HL-60 (cell line): Measurements from ENCODE around the gene TYRP1.

Experiments
- DNase-seq, 2 experiments: peaks; one replicate each; pipeline ENCODE4 v3.0.0-alpha.2; 2010 to 2020; ENCODE audit warnings: low read depth in 1 of 2, low spot score in 1 of 2
- H3K27ac ChIP-seq: fragments of 250-450 bp; sonication (Bioruptor Pico); replicated peaks from 2 replicates; pipeline ENCODE4 v1.5.1; 2020; ENCODE audit warnings: mild to moderate bottlenecking, moderate library complexity
- H3K27me3 ChIP-seq: fragments of 250-450 bp; sonication (Bioruptor Pico); 2 replicates; pipeline ENCODE4 v1.5.1; 2021; ENCODE audit warnings: mild to moderate bottlenecking, moderate library complexity; ENCODE audit not compliant: insufficient read depth, poor library complexity, severe bottlenecking
- H3K4me3 ChIP-seq: replicated peaks from 2 replicates; pipeline ENCODE4 v1.5.1; 2011; ENCODE audit warnings: mild to moderate bottlenecking, control low read depth, low read length; ENCODE audit not compliant: insufficient read depth
- CTCF ChIP-seq: IDR thresholded peaks from one replicate; pipeline ENCODE4 v1.5.1; 2011; ENCODE audit warnings: low read length, control low read depth, inconsistent platforms; ENCODE audit not compliant: insufficient read depth
- GABPA ChIP-seq: IDR thresholded peaks from 2 replicates; pipeline ENCODE4 v1.6.1; 2012; ENCODE audit warnings: low read depth
- POLR2AphosphoS5 ChIP-seq: IDR thresholded peaks from 2 replicates; pipeline ENCODE4 v1.6.1; 2012; ENCODE audit warnings: low read depth
- REST ChIP-seq: IDR thresholded peaks from 2 replicates; pipeline ENCODE4 v1.6.1; 2012; ENCODE audit warnings: low read depth; ENCODE audit not compliant: insufficient replicate concordance
- SPI1 ChIP-seq: IDR thresholded peaks from 2 replicates; pipeline ENCODE4 v1.6.1; 2012; ENCODE audit warnings: low read depth, mild to moderate bottlenecking, borderline replicate concordance

The TYRP1 gene

GRCh38 chr9:12732971-12733370 lies 39.8 kb downstream of the TYRP1 start:
- H3K27me3 ChIP-seq: no peaks in the 10 kb centered on the region
- no peak overlapping the region for H3K27ac ChIP-seq
- H3K4me3 ChIP-seq: no peak overlapping the region
- no peak for DNase-seq
- TF ChIP-seq POLR2AphosphoS5 (no peak), GABPA (no peak), SPI1 (no peak), REST (no peak)

- no peak overlapping the region for H3K27ac ChIP-seq
- no peaks in the 10 kb centered on the region for H3K27me3 ChIP-seq
- H3K4me3 ChIP-seq: no peak overlapping the region
- TF ChIP-seq REST: no peak
- TF ChIP-seq GABPA: no peak
- TF ChIP-seq SPI1: no peak
- no peak for TF ChIP-seq POLR2AphosphoS5
- TF ChIP-seq CTCF: no peak
- no peak for DNase-seq
These were observed 42.5 kb downstream of the TYRP1 start for GRCh38 chr9:12735665-12736064.

GRCh38 chr9:12737871-12738270 lies 44.7 kb downstream of the TYRP1 start:
- no peak overlapping the region for H3K27ac ChIP-seq
- no peak for TF ChIP-seq CTCF
- TF ChIP-seq POLR2AphosphoS5: no peak
- no peak for TF ChIP-seq GABPA
- no peak for TF ChIP-seq REST
- no peak for TF ChIP-seq SPI1
- H3K4me3 ChIP-seq: no peak overlapping the region
- no peak for DNase-seq
- no peaks in the 10 kb centered on the region for H3K27me3 ChIP-seq
